HEK293T (cell line): ENCODE results near the gene SFXN3.

Experiments used
- CTCF ChIA-PET: fragments of 350-600 bp; formaldehyde crosslinking; extraction: SDS; loops from one replicate; lab custom pipeline; 2021; ENCODE audit warnings: antibody characterized with exemption, inconsistent platforms; lab: Yijun Ruan, JAX
- POLR2A ChIA-PET: fragments of 350-600 bp; formaldehyde crosslinking; extraction: SDS; loops from one replicate; lab custom pipeline; 2020; ENCODE audit warnings: antibody characterized with exemption, inconsistent platforms; lab: Yijun Ruan, JAX
- DNase-seq: peaks from one replicate; pipeline ENCODE4 v3.0.0; 2012; ENCODE audit warnings: mixed read lengths; ENCODE audit errors: extremely low spot score
- ARNT ChIP-seq: fragments of 450-650 bp; IDR thresholded peaks from 2 replicates; pipeline ENCODE4 v1.6.1; 2017; ENCODE audit warnings: mild to moderate bottlenecking
- BHLHE40 ChIP-seq: fragments of 450-650 bp; IDR thresholded peaks from 2 replicates; pipeline ENCODE4 v1.6.1; 2016; ENCODE audit warnings: mild to moderate bottlenecking, moderate library complexity, borderline replicate concordance
- CTBP1 ChIP-seq: fragments of 450-650 bp; IDR thresholded peaks from 2 replicates; pipeline ENCODE4 v1.6.1; 2016; ENCODE audit warnings: borderline replicate concordance
- ELF4 ChIP-seq: fragments of 450-650 bp; IDR thresholded peaks from 2 replicates; pipeline ENCODE4 v1.6.1; 2017; ENCODE audit warnings: antibody characterized with exemption
- FOXA1 ChIP-seq: fragments of 450-650 bp; IDR thresholded peaks from 2 replicates; pipeline ENCODE4 v1.6.1; 2016; ENCODE audit warnings: mild to moderate bottlenecking
- FOXK2 ChIP-seq: fragments of 450-650 bp; IDR thresholded peaks from 2 replicates; pipeline ENCODE4 v1.6.1; 2016; ENCODE audit warnings: mild to moderate bottlenecking
- FOXM1 ChIP-seq: fragments of 450-650 bp; IDR thresholded peaks from 2 replicates; pipeline ENCODE4 v1.6.1; 2017; ENCODE audit warnings: mild to moderate bottlenecking, borderline replicate concordance
- HDGF ChIP-seq: fragments of 450-650 bp; IDR thresholded peaks from 2 replicates; pipeline ENCODE4 v1.6.1; 2017; ENCODE audit warnings: antibody characterized with exemption, borderline replicate concordance
- L3MBTL2 ChIP-seq: fragments of 450-650 bp; conservative IDR thresholded peaks from 2 replicates; pipeline ENCODE4 v1.6.1; 2016; ENCODE audit warnings: mild to moderate bottlenecking
- LEF1 ChIP-seq: fragments of 450-650 bp; IDR thresholded peaks from 2 replicates; pipeline ENCODE4 v1.6.1; 2017; ENCODE audit warnings: mild to moderate bottlenecking, borderline replicate concordance
- NFRKB ChIP-seq: fragments of 450-650 bp; IDR thresholded peaks from 2 replicates; pipeline ENCODE4 v1.6.1; 2016; ENCODE audit warnings: mild to moderate bottlenecking, moderate library complexity
- PKNOX1 ChIP-seq: fragments of 450-650 bp; IDR thresholded peaks from 2 replicates; pipeline ENCODE4 v1.6.1; 2016
- SP1 ChIP-seq: fragments of 450-650 bp; IDR thresholded peaks from 2 replicates; pipeline ENCODE4 v1.6.1; 2017
- SUZ12 ChIP-seq: fragments of 450-650 bp; IDR thresholded peaks from 2 replicates; pipeline ENCODE4 v1.6.1; 2016; ENCODE audit warnings: mild to moderate bottlenecking
- TARDBP ChIP-seq: fragments of 450-650 bp; IDR thresholded peaks from 2 replicates; pipeline ENCODE4 v1.6.1; 2016
- ZNF384 ChIP-seq: fragments of 450-650 bp; IDR thresholded peaks from 2 replicates; pipeline ENCODE4 v1.6.1; 2016

The SFXN3 gene

GRCh38 chr10:101011517-101012423, 19.3 kb upstream of the SFXN3 start:
- CTCF ChIA-PET, result interaction anchor here (0.6 to 3.1 kb wide), 9 partner anchors 9 to 1097 kb away, joined by 3 to 25 read pairs (median 7); partner anchors contain the start of genes LZTS2, PDZD7 and SFXN3
- peak; percentile 67 for DNase-seq
- TF ChIP-seq SUZ12 (no peak), TARDBP (no peak), LEF1 (no peak), PKNOX1 (no peak), FOXA1 (no peak), NFRKB (no peak), SP1 (no peak), FOXK2 (no peak), L3MBTL2 (no peak), BHLHE40 (no peak), FOXM1 (no peak), ZNF384 (no peak), ELF4 (no peak), HDGF (no peak)
- POLR2A ChIA-PET, result interaction anchor here (1.9 to 4.1 kb wide), 2 partner anchors 14 to 18 kb away, joined by 6 to 27 read pairs; partner anchors contain the start of gene LZTS2

GRCh38 chr10:101012525-101013364, 18.3 kb upstream of the SFXN3 start:
- TF ChIP-seq ZNF384, result no peak
- TF ChIP-seq L3MBTL2, result no peak
- TF ChIP-seq ARNT, result no peak
- TF ChIP-seq LEF1, result no peak
- TF ChIP-seq ELF4, result no peak
- no peak for TF ChIP-seq NFRKB
- TF ChIP-seq PKNOX1, result no peak
- no peak for TF ChIP-seq BHLHE40
- TF ChIP-seq FOXK2, result no peak
- TF ChIP-seq SP1, result no peak
- no peak for TF ChIP-seq SUZ12
- TF ChIP-seq FOXM1, result no peak
- TF ChIP-seq HDGF, result no peak
- TF ChIP-seq TARDBP, result no peak
- TF ChIP-seq CTBP1, result no peak
- TF ChIP-seq FOXA1, result no peak
- POLR2A ChIA-PET, result interaction anchor here (1.9 to 4.1 kb wide), 2 partner anchors 14 to 19 kb away, joined by 6 to 27 read pairs; partner anchors contain the start of gene LZTS2
- peak; percentile 82 for DNase-seq
- CTCF ChIA-PET, result interaction anchor here (1.8 to 2.6 kb wide), 4 partner anchors 10 to 22 kb away, joined by 7 to 25 read pairs (median 10); partner anchors contain the start of gene LZTS2

- no peak for DNase-seq
- TF ChIP-seq ARNT (no peak), L3MBTL2 (no peak), FOXK2 (no peak), TARDBP (no peak), SUZ12 (no peak)
- ChIA-PET POLR2A (interaction anchor here (0.6 to 3.3 kb wide), 2 partner anchors 17 to 1440 kb away, joined by 4 to 20 read pairs; no protein-coding TSS in a partner anchor), CTCF (interaction anchor here (1.2 to 3.3 kb wide), 8 partner anchors 13 to 50 kb away, joined by 3 to 50 read pairs (median 9); partner anchors contain the start of genes PDZD7 and SFXN3)
Measured at GRCh38 chr10:101013365-101013825, 17.6 kb upstream of the SFXN3 start.

GRCh38 chr10:101014230-101014884, 16.7 kb upstream of the SFXN3 start:
- peak; percentile 84 for DNase-seq
- TF ChIP-seq LEF1 (no peak), TARDBP (no peak), L3MBTL2 (no peak), BHLHE40 (no peak), FOXM1 (no peak), SP1 (no peak), CTBP1 (no peak), FOXA1 (no peak)
- POLR2A ChIA-PET, result interaction anchor here (0.9 to 3.3 kb wide), 6 partner anchors 13 to 27 kb away, joined by 3 to 20 read pairs (median 4); partner anchors contain the start of genes LZTS2, MRPL43, PDZD7 and SFXN3

GRCh38 chr10:101014966-101015581, 16.0 kb upstream of the SFXN3 start:
- CTCF ChIA-PET, result interaction anchor here (0.5 to 3.3 kb wide), 19 partner anchors 10 to 1659 kb away, joined by 3 to 50 read pairs (median 5); partner anchors contain the start of genes LZTS2, PDZD7 and SFXN3
- DNase-seq, result no peak
- POLR2A ChIA-PET, result interaction anchor here (0.9 to 3.3 kb wide), 6 partner anchors 12 to 28 kb away, joined by 3 to 20 read pairs (median 4); partner anchors contain the start of genes LZTS2, PDZD7 and SFXN3
- TF ChIP-seq TARDBP (no peak), FOXA1 (no peak), BHLHE40 (no peak)

More at GRCh38 chr10:101014230-101014884, 16.7 kb upstream of the SFXN3 start:
- CTCF ChIA-PET, result interaction anchor here (0.5 to 3.3 kb wide), 18 partner anchors 10 to 1660 kb away, joined by 3 to 50 read pairs (median 5); partner anchors contain the start of genes LZTS2, PDZD7 and SFXN3
